ENCODE results near the gene ATXN7. TPM values are rescaled to one million over a fixed set of nuclear protein-coding genes. Genes with fewer than 3 reads are reported as not detected.

ATXN7 gene
- polyA plus RNA-seq, 1 donor from 2014 or later: 6.7 TPM

DNA sequence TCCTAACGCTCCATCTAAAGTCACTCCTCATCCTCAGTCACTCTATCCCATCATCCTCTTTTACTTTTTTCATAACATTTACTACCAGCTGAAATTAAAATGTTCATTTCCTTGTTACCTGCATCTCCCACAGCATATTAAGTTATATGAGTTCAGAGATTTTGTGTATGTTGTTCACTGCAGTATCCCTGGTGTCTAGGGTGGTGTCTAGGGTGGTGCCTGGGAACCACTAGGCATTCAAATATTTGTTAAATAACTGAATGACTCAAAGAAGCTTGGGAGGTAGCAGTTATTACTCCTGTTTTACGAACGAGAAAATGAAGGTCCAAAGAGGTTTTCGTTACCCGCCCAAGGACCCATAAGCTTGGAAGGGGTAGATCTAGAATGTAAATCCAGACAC, 46.4 kb upstream of the ATXN7 start:
- Histone ChIP-seq H3K27ac (ENCODE audit: low read length) (no peak overlapping the region), H3K36me3 (ENCODE audit: insufficient read depth, low read length) (no peaks in the 10 kb centered on the region), H3K27me3 (ENCODE audit: insufficient read depth, low read depth, low read length) (no peaks in the 10 kb centered on the region), H3K9me3 (ENCODE audit: low read length) (no peaks in the 10 kb centered on the region), H3K4me2 (ENCODE audit: low read length) (no peak overlapping the region), H4K20me1 (ENCODE audit: insufficient read depth) (no peaks in the 10 kb centered on the region), H3K4me3 (ENCODE audit: low read length) (no peak overlapping the region), H3F3A (ENCODE audit: insufficient read depth, low read length, poor library complexity, severe bottlenecking) (no peaks in the 10 kb centered on the region), H3K79me2 (replicated peaks; ENCODE audit: insufficient read depth, low read length) (no peaks in the 10 kb centered on the region), H3K9ac (ENCODE audit: low read length) (no peak overlapping the region), H2AFZ (ENCODE audit: low read depth, low read length) (no peak overlapping the region), H3K9me2 (ENCODE audit: insufficient read depth, low read length) (no peaks in the 10 kb centered on the region)
- TF ChIP-seq TAF1 (IDR thresholded peaks at IDR 0.05; ENCODE audit: low read depth) (no peak), MXI1 (conservative IDR thresholded peaks at IDR 0.05; ENCODE audit: poor library complexity, severe bottlenecking) (no peak), SMC3 (conservative IDR thresholded peaks at IDR 0.05; ENCODE audit: poor library complexity) (no peak), RAD21 (conservative IDR thresholded peaks at IDR 0.05) (no peak), EP300 (conservative IDR thresholded peaks at IDR 0.05; ENCODE audit: poor library complexity, severe bottlenecking) (no peak), EZH2 (IDR thresholded peaks at IDR 0.05; ENCODE audit: borderline replicate concordance, insufficient read depth, low read length, poor library complexity, severe bottlenecking) (no peak), POLR2AphosphoS5 (IDR thresholded peaks at IDR 0.05) (no peak)
- TF ChIP-seq, protein P1, sequence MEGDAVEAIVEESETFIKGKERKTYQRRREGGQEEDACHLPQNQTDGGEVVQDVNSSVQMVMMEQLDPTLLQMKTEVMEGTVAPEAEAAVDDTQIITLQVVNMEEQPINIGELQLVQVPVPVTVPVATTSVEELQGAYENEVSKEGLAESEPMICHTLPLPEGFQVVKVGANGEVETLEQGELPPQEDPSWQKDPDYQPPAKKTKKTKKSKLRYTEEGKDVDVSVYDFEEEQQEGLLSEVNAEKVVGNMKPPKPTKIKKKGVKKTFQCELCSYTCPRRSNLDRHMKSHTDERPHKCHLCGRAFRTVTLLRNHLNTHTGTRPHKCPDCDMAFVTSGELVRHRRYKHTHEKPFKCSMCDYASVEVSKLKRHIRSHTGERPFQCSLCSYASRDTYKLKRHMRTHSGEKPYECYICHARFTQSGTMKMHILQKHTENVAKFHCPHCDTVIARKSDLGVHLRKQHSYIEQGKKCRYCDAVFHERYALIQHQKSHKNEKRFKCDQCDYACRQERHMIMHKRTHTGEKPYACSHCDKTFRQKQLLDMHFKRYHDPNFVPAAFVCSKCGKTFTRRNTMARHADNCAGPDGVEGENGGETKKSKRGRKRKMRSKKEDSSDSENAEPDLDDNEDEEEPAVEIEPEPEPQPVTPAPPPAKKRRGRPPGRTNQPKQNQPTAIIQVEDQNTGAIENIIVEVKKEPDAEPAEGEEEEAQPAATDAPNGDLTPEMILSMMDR (IDR thresholded peaks at IDR 0.05; ENCODE audit: poor library complexity, severe bottlenecking): no peak
- TF ChIP-seq, protein P2, sequence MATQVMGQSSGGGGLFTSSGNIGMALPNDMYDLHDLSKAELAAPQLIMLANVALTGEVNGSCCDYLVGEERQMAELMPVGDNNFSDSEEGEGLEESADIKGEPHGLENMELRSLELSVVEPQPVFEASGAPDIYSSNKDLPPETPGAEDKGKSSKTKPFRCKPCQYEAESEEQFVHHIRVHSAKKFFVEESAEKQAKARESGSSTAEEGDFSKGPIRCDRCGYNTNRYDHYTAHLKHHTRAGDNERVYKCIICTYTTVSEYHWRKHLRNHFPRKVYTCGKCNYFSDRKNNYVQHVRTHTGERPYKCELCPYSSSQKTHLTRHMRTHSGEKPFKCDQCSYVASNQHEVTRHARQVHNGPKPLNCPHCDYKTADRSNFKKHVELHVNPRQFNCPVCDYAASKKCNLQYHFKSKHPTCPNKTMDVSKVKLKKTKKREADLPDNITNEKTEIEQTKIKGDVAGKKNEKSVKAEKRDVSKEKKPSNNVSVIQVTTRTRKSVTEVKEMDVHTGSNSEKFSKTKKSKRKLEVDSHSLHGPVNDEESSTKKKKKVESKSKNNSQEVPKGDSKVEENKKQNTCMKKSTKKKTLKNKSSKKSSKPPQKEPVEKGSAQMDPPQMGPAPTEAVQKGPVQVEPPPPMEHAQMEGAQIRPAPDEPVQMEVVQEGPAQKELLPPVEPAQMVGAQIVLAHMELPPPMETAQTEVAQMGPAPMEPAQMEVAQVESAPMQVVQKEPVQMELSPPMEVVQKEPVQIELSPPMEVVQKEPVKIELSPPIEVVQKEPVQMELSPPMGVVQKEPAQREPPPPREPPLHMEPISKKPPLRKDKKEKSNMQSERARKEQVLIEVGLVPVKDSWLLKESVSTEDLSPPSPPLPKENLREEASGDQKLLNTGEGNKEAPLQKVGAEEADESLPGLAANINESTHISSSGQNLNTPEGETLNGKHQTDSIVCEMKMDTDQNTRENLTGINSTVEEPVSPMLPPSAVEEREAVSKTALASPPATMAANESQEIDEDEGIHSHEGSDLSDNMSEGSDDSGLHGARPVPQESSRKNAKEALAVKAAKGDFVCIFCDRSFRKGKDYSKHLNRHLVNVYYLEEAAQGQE (IDR thresholded peaks at IDR 0.05; ENCODE audit: borderline replicate concordance): no peak

DNA sequence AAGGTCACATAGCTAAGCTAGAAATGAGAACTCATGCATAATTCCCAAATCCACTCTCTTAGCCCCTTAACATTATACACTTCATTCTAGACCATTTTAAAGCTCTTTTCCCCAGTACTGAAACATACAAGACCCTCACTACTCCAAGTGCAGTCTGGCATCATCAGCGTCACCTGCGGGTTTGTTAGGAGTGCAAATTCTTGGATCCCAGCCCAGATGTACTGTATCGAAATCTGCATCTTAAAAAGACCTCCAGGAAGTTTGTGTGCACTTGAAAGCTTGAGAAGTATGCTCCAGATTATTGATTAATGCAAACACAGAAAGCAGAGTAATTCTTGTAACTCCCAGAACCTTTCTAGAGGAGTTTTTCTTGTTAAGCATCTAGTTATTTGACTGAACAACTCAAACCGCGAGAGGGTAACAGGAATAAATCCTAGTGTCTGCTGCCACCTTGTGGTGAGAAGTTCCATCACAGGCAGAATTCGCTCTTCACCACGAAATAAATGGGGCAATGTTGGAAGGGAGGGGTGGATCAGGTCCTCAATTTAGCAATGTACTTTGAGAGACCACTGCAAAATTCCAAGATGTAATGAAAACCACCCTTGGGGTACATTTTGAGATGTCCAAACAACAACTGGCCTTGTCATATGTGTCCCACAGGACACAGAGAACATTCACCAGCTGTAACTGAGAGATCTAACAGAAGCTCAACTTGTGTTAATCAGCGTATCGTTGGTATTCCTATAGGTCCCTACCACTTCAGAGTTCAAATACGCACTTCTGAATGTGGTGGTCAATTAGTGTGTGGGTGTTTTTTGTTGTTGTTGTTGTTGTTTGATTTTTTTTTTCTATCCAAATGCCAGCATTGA, 45.2 kb upstream of the ATXN7 start:
- no peak overlapping the region for H3K27ac ChIP-seq (ENCODE audit: low read length)
- peak; percentile 95 for TF ChIP-seq RAD21 (conservative IDR thresholded peaks at IDR 0.05)
- TF ChIP-seq, protein P2 (IDR thresholded peaks at IDR 0.05; ENCODE audit: borderline replicate concordance): no peak
- TF ChIP-seq EZH2 (IDR thresholded peaks at IDR 0.05; ENCODE audit: borderline replicate concordance, insufficient read depth, low read length, poor library complexity, severe bottlenecking): no peak
- TF ChIP-seq, protein P1 (IDR thresholded peaks at IDR 0.05; ENCODE audit: poor library complexity, severe bottlenecking): peak; percentile 96
- TF ChIP-seq SMC3 (conservative IDR thresholded peaks at IDR 0.05; ENCODE audit: poor library complexity): peak; percentile 96
- H3K27me3 ChIP-seq (ENCODE audit: insufficient read depth, low read depth, low read length): no peaks in the 10 kb centered on the region
- H3F3A ChIP-seq (ENCODE audit: insufficient read depth, low read length, poor library complexity, severe bottlenecking): no peaks in the 10 kb centered on the region
- no peaks in the 10 kb centered on the region for H3K79me2 ChIP-seq (replicated peaks; ENCODE audit: insufficient read depth, low read length)
- no peaks in the 10 kb centered on the region for H4K20me1 ChIP-seq (ENCODE audit: insufficient read depth)
- no peak overlapping the region for H3K4me3 ChIP-seq (ENCODE audit: low read length)
- H3K9ac ChIP-seq (ENCODE audit: low read length): no peak overlapping the region
- H3K9me2 ChIP-seq (ENCODE audit: insufficient read depth, low read length): no peaks in the 10 kb centered on the region
- H3K9me3 ChIP-seq (ENCODE audit: low read length): no peaks in the 10 kb centered on the region
- H3K36me3 ChIP-seq (ENCODE audit: insufficient read depth, low read length): no peaks in the 10 kb centered on the region
- no peak overlapping the region for H2AFZ ChIP-seq (ENCODE audit: low read depth, low read length)
- H3K4me2 ChIP-seq (ENCODE audit: low read length): no peak overlapping the region
